Endodermal cell (in vitro differentiated cells): ENCODE measurements around the gene NIPBL. TPM values are rescaled to one million over a fixed set of nuclear protein-coding genes. Genes with fewer than 3 reads are reported as not detected.
A peak's percentile ranks its signal among the peaks of the same experiment; 100 is the strongest.
"Not testable (repeated sequence)": the region's sequence is repeated elsewhere in the genome, so short reads cannot be mapped to it uniquely, and the experiment has no call there.

ENCODE experiments used
- DNase-seq: peaks from one replicate; pipeline ENCODE4 v3.0.0-alpha.2; 2017
- H3K27ac ChIP-seq: 2 replicates; pipeline ENCODE4 v1.5.1; 2013; ENCODE audit warnings: mild to moderate bottlenecking, low read depth, low read length, moderate library complexity
- H3K27me3 ChIP-seq: 2 replicates; pipeline ENCODE4 v1.6.1; 2013; ENCODE audit warnings: mild to moderate bottlenecking, low read length, moderate library complexity; ENCODE audit not compliant: insufficient read depth, control insufficient read depth, poor library complexity, severe bottlenecking
- H3K36me3 ChIP-seq: 2 replicates; pipeline ENCODE4 v1.7.0; 2013; ENCODE audit warnings: mild to moderate bottlenecking, low read length, moderate library complexity; ENCODE audit not compliant: control insufficient read depth, insufficient read depth
- H3K4me1 ChIP-seq: one replicate; pipeline ENCODE4 v1.7.0; 2013; ENCODE audit warnings: low read length; ENCODE audit not compliant: control insufficient read depth, insufficient read depth
- H3K4me3 ChIP-seq: 2 replicates; pipeline ENCODE4 v1.5.1; 2013; ENCODE audit warnings: mild to moderate bottlenecking, low read length, moderate library complexity
- H3K9ac ChIP-seq: 2 replicates; pipeline ENCODE4 v1.6.1; 2013; ENCODE audit warnings: mild to moderate bottlenecking, low read length, moderate library complexity; ENCODE audit not compliant: poor library complexity, severe bottlenecking; ENCODE audit errors: extremely low read depth
- H3K9me3 ChIP-seq: 2 replicates; pipeline ENCODE4 v1.6.1; 2013; ENCODE audit warnings: mild to moderate bottlenecking, low read length, moderate library complexity; ENCODE audit not compliant: control insufficient read depth
- H3K27ac Mint-ChIP-seq: 2 replicates; pipeline ENCODE4 v1.8.0; 2020; ENCODE audit warnings: mixed read lengths
- H3K27me3 Mint-ChIP-seq: 2 replicates; pipeline ENCODE4 v1.8.0; 2021; ENCODE audit warnings: mild to moderate bottlenecking, mixed read lengths; ENCODE audit not compliant: insufficient read depth
- H3K36me3 Mint-ChIP-seq: 2 replicates; pipeline ENCODE4 v1.8.0; 2020; ENCODE audit warnings: low read depth, mixed read lengths
- H3K4me1 Mint-ChIP-seq: 2 replicates; pipeline ENCODE4 v1.8.0; 2020; ENCODE audit warnings: mixed read lengths
- H3K4me3 Mint-ChIP-seq: 2 replicates; pipeline ENCODE4 v1.8.0; 2020; ENCODE audit warnings: mild to moderate bottlenecking, moderate library complexity, mixed read lengths
- H3K9me3 Mint-ChIP-seq: 2 replicates; pipeline ENCODE4 v1.8.0; 2020; ENCODE audit warnings: mild to moderate bottlenecking, mixed read lengths
- CTCF ChIP-seq: fragments of 200-600 bp; sonication (generic); conservative IDR thresholded peaks from 2 replicates; pipeline ENCODE4 v1.5.0; 2021; ENCODE audit warnings: antibody characterized with exemption, mild to moderate bottlenecking
- WGBS, 2 experiments: methylation state at CpG; one replicate each; pipeline versions ENCODE4 v1.1.5 to v1.1.7; 2013; ENCODE audit warnings: missing lambda C conversion rate in 2 of 2, mixed read lengths in 1 of 2; ENCODE audit not compliant: insufficient coverage in 1 of 2, insufficient read length in 1 of 2; 5-methylcytosine and 5-hydroxymethylcytosine counted together
- total RNA-seq, 2 donors: library from RNA; stranded (reverse); fragmentation: NEBNext Ultra II Directional in 1 of 2; extraction: Animal tissue kit (Norgen Biotek cat#: 25700) in 1 of 2; gene quantifications; 2 replicates in 1 of 2; 3 replicates in 1 of 2; pipeline ENCODE4 v1.2.1, GENCODE V29; 2021

NIPBL gene
- total RNA-seq, 2 donors from 2014 or later = 63.3 to 65.8 TPM

- WGBS, 2 experiments = 96% methylated on average over 3 of the region's 3 CpGs; no CpG with 5 or more reads in 1 of the 2 experiments
- Histone ChIP-seq H3K9me3 (peaks cover 57% of the 10 kb centered on the region), H3K4me3 (no peak overlapping the region), H3K27me3 (peaks cover 32% of the 10 kb centered on the region), H3K9ac (no peak overlapping the region), H3K27ac (no peak overlapping the region), H3K4me1 (no peaks in the 10 kb centered on the region), H3K36me3 (peaks cover 39% of the 10 kb centered on the region)
- Mint-ChIP-seq H3K36me3 (peaks cover 58% of the 10 kb centered on the region), H3K9me3 (peaks cover 34% of the 10 kb centered on the region), H3K4me1 (peaks cover 18% of the 10 kb centered on the region), H3K4me3 (no peak overlapping the region), H3K27me3 (peaks cover 93% of the 10 kb centered on the region), H3K27ac (no peak overlapping the region)
- no peak for TF ChIP-seq CTCF
- DNase-seq = no peak
Measured at GRCh38 chr5:37080697-37081096, 204.1 kb downstream of the NIPBL start.

DNA sequence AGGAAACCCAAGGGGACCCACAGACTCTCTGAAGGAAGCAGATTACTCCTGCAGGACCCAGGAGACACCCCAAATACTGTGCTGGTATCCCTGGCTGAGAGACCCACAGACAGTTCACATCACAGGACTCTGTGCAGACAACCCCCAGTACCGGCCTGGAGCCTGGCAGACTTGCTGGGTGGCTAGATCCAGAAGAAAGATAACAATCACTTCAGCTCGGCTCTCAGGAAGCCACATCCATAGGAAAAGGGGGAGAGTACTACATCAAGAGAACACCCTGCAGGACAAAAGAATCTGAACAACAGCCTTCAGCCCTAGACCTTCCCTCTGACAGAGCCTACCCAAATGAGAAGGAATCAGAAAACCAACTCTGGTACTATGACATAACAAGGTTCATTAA is 206.4 kb downstream of the NIPBL start:
- Histone ChIP-seq H3K36me3 (peaks cover 35% of the 10 kb centered on the region), H3K9me3 (peaks cover 71% of the 10 kb centered on the region), H3K27me3 (peaks cover 32% of the 10 kb centered on the region)
- not testable (repeated sequence) for H3K9ac ChIP-seq, H3K27ac Mint-ChIP-seq, H3K27ac ChIP-seq, DNase-seq, H3K4me1 ChIP-seq, H3K4me3 ChIP-seq
- peaks cover 35% of the 10 kb centered on the region for H3K4me1 Mint-ChIP-seq
- 76% methylated on average over 2 of the region's 2 CpGs; no CpG with 5 or more reads in 1 of the 2 experiments for WGBS, 2 experiments
- H3K4me3 Mint-ChIP-seq = peak overlapping the region; percentile 1
- peaks cover 56% of the 10 kb centered on the region for H3K36me3 Mint-ChIP-seq
- H3K27me3 Mint-ChIP-seq = peaks cover 98% of the 10 kb centered on the region
- peaks cover 57% of the 10 kb centered on the region for H3K9me3 Mint-ChIP-seq

DNA sequence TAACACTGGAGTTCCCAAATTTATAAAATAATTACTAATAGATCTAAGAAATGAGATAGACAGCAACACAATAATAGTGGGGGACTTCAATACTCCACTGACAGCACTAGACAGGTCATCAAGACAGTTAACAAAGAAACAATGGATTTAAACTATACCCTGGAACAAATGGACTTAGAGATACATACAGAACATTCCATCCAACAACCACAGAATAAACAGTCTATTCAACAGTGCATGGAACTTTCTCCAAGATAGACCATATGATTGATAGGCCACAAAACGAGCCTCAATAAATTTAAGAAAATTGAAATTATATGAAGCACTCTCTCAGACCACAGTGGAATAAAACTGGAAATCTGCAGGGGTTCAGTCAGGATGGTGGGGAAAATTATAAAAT is 209.5 kb downstream of the NIPBL start:
- WGBS, 2 experiments = 90% methylated on average over 1 of the region's 1 CpG; no CpG with 5 or more reads in 1 of the 2 experiments
- peaks cover 100% of the 10 kb centered on the region for H3K27me3 Mint-ChIP-seq
- H3K27ac Mint-ChIP-seq, H3K4me1 ChIP-seq, H3K4me3 Mint-ChIP-seq, H3K4me3 ChIP-seq, H3K27ac ChIP-seq, DNase-seq, H3K9ac ChIP-seq: not testable (repeated sequence)
- H3K27me3 ChIP-seq = peaks cover 10% of the 10 kb centered on the region
- H3K4me1 Mint-ChIP-seq = peaks cover 56% of the 10 kb centered on the region
- peaks cover 58% of the 10 kb centered on the region for H3K9me3 Mint-ChIP-seq
- H3K36me3 ChIP-seq = peaks cover 17% of the 10 kb centered on the region
- H3K36me3 Mint-ChIP-seq = peaks cover 32% of the 10 kb centered on the region
- H3K9me3 ChIP-seq = peaks cover 73% of the 10 kb centered on the region

DNA sequence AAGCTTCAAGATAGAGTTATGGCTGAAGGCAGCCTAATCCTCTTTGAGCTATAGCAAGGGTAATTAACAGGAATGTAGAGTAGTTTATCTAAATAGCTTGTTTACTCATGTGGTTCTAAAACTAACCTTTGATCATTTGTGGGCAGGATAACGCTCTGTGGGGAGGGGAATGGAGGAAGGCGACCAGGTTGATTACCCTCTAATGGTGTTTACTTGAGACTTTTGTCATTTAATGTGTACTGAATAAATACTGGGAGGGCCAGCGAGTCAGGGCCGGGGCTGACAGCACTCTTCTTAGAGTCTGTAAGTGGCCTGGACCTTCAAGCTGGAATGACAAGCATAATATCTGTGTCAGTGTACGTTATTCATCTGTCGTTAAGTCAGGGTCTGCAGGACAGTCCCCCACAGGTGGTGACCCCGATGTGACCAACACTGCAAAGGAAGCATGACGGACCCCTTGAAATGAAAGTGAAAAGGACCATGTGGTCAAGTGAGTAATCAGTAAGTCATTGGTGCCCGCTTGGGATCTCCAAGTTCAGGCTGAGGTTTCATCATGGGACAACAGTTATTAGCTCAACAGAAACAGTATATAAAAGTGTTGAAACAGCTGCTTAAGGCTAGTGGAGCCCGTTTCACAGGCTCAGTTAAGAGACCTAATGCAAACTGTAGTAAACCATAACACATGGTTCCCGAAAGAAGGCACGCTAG is 210.1 kb downstream of the NIPBL start:
- H3K27me3 ChIP-seq = peaks cover 4% of the 10 kb centered on the region

More for the DNA sequence above, 210.1 kb downstream of the NIPBL start:
- 49 to 51% methylated on average over 11 to 12 of the region's 12 CpGs for whole genome bisulfite sequencing, 2 experiments
- TF ChIP-seq CTCF = no peak
- H3K4me1 Mint-ChIP-seq = peaks cover 61% of the 10 kb centered on the region
- peaks cover 6% of the 10 kb centered on the region for H3K4me1 ChIP-seq
- peaks cover 29% of the 10 kb centered on the region for H3K36me3 Mint-ChIP-seq
- H3K9me3 ChIP-seq = peaks cover 69% of the 10 kb centered on the region
- H3K4me3 ChIP-seq = peak overlapping the region; percentile 66
- H3K27ac Mint-ChIP-seq = peak overlapping the region; percentile 71
- peaks cover 100% of the 10 kb centered on the region for H3K27me3 Mint-ChIP-seq
- peaks cover 17% of the 10 kb centered on the region for H3K36me3 ChIP-seq
- H3K9ac ChIP-seq = no peak overlapping the region
- peak; percentile 86 for DNase-seq
- H3K4me3 Mint-ChIP-seq = no peak overlapping the region
- H3K27ac ChIP-seq = no peak overlapping the region
- H3K9me3 Mint-ChIP-seq = peaks cover 58% of the 10 kb centered on the region
